GM20000 (cell line): ENCODE data around the gene REELD1.

Source experiments
- DNase-seq: peaks from one replicate; pipeline ENCODE4 v3.0.0; 2012; ENCODE audit warnings: low spot score
- TF ChIP-seq, protein P1 (sequence below): IDR thresholded peaks from 2 replicates; pipeline ENCODE4 v1.5.1; 2012; ENCODE audit warnings: mild to moderate bottlenecking, control low read depth; ENCODE audit errors: extremely low read depth, missing control alignments

REELD1 gene

DNA sequence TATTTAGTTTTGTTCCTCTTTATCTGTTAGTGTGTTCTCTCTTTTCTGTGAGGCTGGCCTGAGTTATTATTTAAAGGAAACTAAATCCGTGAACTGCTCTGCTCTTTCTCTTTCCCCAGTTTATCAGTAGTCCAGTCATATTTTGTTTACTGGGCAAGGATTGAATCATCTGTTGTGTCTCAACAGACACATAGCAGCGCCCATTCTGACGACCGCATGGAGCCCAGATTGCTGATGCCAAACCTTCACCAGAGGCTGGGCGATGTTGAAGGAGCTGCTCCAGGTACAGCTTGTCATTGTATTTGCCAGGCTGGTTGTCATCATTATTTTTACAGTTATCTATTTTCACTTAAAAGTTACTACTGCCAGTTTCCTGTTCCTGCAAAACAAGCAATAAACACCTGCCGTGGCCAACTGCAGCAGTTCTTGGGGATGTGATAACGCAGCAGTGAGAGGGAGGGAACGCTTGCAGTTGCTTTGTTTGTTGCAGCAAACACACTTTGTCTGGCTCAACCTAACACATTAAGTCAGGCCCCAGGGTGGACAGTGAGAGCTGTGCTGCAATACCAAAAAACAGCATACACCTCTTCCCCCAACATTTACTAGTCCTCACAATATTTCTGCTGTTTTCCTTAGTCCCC lies 10.1 kb downstream of the REELD1 start:
- DNase-seq = no peak

DNA sequence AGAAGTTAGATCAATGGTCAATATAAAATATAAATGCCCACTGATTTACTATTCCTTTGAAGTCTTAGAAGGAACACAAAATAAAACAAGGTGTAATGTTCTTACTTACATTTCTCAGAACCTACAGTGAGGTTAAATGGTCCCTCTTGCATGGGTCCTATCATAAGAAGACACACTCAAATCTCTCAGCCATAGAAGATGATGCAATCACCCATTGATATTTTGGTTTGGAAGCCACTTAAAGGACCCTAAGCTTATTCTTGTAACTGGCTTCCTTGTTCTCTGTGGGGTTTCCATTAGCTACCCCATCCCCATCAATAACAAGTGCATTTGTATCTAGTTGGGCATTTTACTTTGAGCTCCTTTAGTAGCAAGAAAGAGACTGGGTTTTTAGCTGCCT lies 15.1 kb downstream of the REELD1 start:
- TF ChIP-seq, protein P1, sequence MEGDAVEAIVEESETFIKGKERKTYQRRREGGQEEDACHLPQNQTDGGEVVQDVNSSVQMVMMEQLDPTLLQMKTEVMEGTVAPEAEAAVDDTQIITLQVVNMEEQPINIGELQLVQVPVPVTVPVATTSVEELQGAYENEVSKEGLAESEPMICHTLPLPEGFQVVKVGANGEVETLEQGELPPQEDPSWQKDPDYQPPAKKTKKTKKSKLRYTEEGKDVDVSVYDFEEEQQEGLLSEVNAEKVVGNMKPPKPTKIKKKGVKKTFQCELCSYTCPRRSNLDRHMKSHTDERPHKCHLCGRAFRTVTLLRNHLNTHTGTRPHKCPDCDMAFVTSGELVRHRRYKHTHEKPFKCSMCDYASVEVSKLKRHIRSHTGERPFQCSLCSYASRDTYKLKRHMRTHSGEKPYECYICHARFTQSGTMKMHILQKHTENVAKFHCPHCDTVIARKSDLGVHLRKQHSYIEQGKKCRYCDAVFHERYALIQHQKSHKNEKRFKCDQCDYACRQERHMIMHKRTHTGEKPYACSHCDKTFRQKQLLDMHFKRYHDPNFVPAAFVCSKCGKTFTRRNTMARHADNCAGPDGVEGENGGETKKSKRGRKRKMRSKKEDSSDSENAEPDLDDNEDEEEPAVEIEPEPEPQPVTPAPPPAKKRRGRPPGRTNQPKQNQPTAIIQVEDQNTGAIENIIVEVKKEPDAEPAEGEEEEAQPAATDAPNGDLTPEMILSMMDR = no peak
- no peak for DNase-seq

More for the DNA sequence above, 10.1 kb downstream of the REELD1 start:
- TF ChIP-seq, protein P1 = no peak

DNA sequence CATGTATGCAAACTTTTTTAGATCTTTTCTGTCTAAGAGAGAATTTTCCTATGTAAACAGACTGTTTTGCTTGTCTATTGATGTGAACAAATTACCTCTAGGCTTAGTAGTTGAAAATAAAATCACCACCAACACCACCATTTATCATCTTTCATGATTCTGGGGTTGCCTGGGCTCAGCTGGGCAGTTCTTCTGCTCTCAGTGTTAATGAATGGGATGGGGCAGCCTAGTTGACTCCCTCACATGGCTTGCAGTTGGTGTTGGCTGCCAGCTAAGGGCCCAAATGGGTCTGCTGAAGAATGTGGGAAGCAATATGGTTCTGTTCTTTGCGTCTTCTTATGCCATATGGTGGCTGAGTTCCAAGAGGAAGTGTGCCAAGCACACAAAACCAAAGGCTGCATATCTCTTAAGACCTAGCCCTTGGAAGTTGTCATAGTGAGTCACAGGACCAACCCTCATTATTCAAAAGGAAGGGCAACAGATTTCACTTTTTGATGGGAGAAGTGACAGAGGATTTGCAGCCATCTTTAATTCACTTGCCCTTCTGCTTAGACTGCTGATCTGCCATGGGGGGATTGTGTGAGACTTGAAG lies 17.9 kb downstream of the REELD1 start:
- no peak for DNase-seq
- TF ChIP-seq, protein P1 = no peak

DNA sequence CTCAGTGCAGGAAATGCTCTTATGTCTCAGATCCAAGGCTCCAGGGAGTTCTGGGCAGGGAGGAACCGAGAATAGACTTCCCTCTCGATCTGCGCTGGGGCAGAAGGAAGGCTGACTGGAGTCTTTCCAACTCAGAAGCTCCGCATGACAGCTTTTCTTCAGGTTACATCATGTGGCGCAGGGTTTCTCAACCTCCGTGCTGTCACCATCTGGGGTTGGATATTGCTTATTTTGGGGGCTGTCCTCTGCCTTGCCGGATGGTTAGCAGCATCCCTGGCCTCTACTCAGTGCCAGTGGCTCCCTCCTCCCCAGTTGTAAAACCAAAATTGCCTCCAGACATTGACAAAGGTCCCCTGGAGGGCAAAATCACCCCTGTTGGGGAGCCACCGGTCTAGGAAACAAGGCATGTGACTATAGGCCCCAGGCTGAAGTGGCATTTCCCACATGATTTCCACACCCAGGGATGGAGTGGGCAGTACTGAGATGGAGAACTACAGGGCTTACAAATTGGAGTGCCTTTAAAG lies 21.4 kb downstream of the REELD1 start:
- no peak for DNase-seq
- TF ChIP-seq, protein P1 = no peak

DNA sequence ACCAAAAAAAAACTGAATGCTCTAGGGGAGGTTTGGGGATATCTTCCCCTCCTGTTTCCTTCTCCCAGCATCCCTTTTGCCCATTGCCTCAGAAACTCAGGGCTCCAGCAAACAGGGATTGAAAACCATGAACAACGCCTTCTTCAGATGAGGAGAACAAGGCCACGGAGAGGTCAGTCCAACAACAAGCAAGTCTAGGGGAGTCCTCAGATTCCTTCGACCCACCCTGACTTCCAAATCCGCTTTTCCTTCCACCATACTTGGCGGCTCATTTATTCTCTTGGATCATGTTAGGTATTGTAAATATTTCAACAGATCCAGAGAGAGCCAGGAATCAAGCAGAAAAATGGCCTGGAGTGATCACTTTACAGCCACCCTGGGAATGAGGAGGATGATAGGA lies 21.9 kb downstream of the REELD1 start:
- TF ChIP-seq, protein P1 = no peak
- no peak for DNase-seq

DNA sequence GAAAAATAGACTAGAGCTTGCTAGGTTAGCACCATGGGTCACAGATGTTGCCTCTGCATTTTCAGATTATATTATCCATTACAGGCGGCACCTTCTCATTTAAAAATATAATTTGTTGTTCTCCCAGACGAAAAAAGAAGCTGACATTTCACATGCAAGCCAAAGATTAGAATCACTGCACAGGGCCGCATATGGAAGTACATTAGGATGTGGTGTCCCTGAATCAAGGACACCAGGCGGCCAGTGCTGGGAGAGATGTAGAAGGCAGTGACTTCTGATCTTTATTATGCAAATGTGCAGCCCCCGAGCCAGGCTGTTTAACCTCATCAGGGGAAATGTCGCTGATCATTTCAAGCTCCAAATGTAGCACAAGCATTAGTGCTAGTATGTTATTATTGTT lies 22.8 kb downstream of the REELD1 start:
- DNase-seq = no peak
- TF ChIP-seq, protein P1 = no peak

DNA sequence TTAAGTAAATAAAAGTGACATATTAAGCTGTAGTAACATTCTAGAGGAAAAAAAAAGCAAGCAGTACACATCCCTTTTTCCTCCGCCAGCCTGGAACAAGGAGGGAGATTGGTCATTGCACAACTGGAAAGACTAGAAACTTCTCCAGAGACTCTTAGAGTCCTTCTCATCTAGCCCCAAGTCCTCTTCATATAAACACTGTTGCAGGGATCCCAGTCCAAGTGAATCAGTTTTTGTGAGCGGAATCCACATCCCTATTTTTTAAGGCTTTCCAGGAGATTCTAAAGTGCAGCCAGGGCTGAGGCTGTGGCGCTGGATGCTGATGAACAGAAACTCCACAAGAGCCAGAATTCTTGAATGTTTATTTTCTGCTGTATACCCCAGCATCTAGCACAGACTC lies 23.8 kb downstream of the REELD1 start:
- no peak for DNase-seq
- TF ChIP-seq, protein P1 = no peak
